Tibial nerve (tissue), 4 donors: ENCODE measurements around the gene CDKN2A. TPM values are rescaled to one million over a fixed set of nuclear protein-coding genes. Genes with fewer than 3 reads are reported as not detected.

ENCODE experiments used
- DNase-seq, 2 donors: peaks; one replicate each; pipeline ENCODE4 v3.0.0-alpha.2; 2019; ENCODE audit warnings: low spot score in 2 of 2
- H3K27ac ChIP-seq, 4 donors: fragments of 200-600 bp; sonication (generic) in 3 of 4; one replicate each; pipeline ENCODE4 v1.5.1; 2017 to 2019; ENCODE audit warnings: mild to moderate bottlenecking in 1 of 4
- H3K27me3 ChIP-seq, 2 donors: fragments of 200-600 bp; sonication (generic) in 1 of 2; one replicate each; pipeline versions ENCODE4 v1.5.1 to v1.6.0; 2017 to 2019
- H3K36me3 ChIP-seq, 3 donors: fragments of 200-600 bp; sonication (generic); one replicate each; pipeline ENCODE4 v1.5.1; 2018 to 2019
- H3K4me1 ChIP-seq, 4 donors: fragments of 200-600 bp; sonication (generic) in 3 of 4; one replicate each; pipeline ENCODE4 v1.5.1; 2017 to 2019
- H3K4me3 ChIP-seq, 4 donors: fragments of 200-600 bp; sonication (generic) in 3 of 4; one replicate each; pipeline ENCODE4 v1.5.1; 2017 to 2019; ENCODE audit warnings: mild to moderate bottlenecking in 1 of 4, moderate library complexity in 1 of 4
- H3K9me3 ChIP-seq, 4 donors: fragments of 200-600 bp; sonication (generic) in 3 of 4; one replicate each; pipeline ENCODE4 v1.5.1; 2017 to 2019
- CTCF ChIP-seq, 5 experiments: fragments of 200-600 bp in 3 of 5; fragments of 450-650 bp in 2 of 5; sonication (generic) in 3 of 5; IDR thresholded peaks; one replicate each; pipeline ENCODE4 v1.5.1; 2016 to 2019; ENCODE audit warnings: antibody characterized with exemption in 5 of 5, mild to moderate bottlenecking in 3 of 5, moderate library complexity in 2 of 5
- EP300 ChIP-seq, 2 donors: sonication (generic); formaldehyde crosslinking; IDR thresholded peaks; one replicate each; pipeline ENCODE4 v1.6.1; 2017; ENCODE audit warnings: antibody characterized with exemption in 2 of 2, mild to moderate bottlenecking in 1 of 2
- POLR2A ChIP-seq, 2 donors: fragments of 450-650 bp; IDR thresholded peaks; one replicate each; pipeline ENCODE4 v1.6.1; 2017; ENCODE audit warnings: antibody characterized with exemption in 2 of 2, mild to moderate bottlenecking in 2 of 2, moderate library complexity in 2 of 2
- WGBS, 2 donors: methylation state at CpG; one replicate each; pipeline ENCODE4 v1.1.5; 2018; 5-methylcytosine and 5-hydroxymethylcytosine counted together
- total RNA-seq, 4 donors: library from RNA; depleted of rRNA; stranded (reverse); fragments of >200 nt; gene quantifications; one replicate each; pipeline ENCODE4 v1.1.0, GENCODE V29; 2016

The CDKN2A gene
- total RNA-seq, 4 donors from 2014 or later: 1.7 to 11.6 (median 2.4) TPM

- WGBS, 2 donors: 71 to 94% methylated on average over 8 of the region's 8 CpGs
- Histone ChIP-seq H3K9me3 (no peaks in the 10 kb centered on the region), H3K27ac (no peak overlapping the region)
Measured at GRCh38 chr9:22033012-22033630, 38.9 kb upstream of the CDKN2A start.

DNA sequence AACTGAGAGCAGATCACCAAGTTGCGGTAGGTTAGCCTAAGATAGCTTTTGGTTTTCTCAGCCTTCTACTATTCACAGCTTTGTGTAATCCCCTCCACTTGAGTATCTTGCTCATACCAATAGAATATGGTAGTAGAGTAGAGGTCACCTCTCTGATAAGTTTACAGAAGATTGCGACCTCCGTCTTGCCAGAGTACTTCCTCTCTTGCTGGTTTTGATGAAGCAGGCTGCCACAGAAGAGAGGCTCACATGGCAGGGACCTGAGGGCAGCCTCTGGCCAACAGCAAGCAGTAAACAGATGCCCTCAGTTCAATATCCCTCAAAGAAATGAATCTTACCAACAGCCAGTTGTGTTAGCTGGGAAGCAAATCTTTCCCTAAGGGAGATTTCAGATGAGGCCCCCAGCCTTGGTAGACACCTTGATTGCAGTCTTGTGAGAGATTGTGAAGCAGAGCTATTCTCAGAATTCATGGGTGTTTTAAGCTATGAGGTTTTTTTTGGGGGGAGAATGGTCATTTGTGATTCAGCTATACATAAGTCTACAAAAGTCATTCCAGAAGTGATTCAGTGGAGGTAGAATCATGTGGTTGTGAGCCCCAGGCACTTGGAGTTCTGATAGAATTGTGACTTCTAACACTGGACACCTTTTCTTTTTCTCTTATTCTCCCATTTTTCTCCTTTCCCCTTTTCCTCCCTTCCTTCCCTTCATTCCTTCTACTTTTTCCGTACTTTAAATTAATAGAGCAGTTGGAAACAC, 37.6 kb upstream of the CDKN2A start:
- Histone ChIP-seq H3K4me3 (no peak overlapping the region), H3K4me1 (no peaks in the 10 kb centered on the region), H3K36me3 (no peaks in the 10 kb centered on the region), H3K27me3 (no peaks in the 10 kb centered on the region), H3K9me3 (no peaks in the 10 kb centered on the region), H3K27ac (no peak overlapping the region)
- no peak for DNase-seq
- 80 to 82% methylated on average over 4 of the region's 4 CpGs for WGBS, 2 donors
- no peak for TF ChIP-seq EP300 (IDR thresholded peaks at IDR 0.05)
- no peak for TF ChIP-seq POLR2A (IDR thresholded peaks at IDR 0.05)
- TF ChIP-seq CTCF (IDR thresholded peaks at IDR 0.05): no peak

More at GRCh38 chr9:22033012-22033630, 38.9 kb upstream of the CDKN2A start:
- no peak for DNase-seq
- H3K4me3 ChIP-seq: no peak overlapping the region
- no peaks in the 10 kb centered on the region for H3K36me3 ChIP-seq
- no peaks in the 10 kb centered on the region for H3K27me3 ChIP-seq
- TF ChIP-seq EP300 (IDR thresholded peaks at IDR 0.05): no peak
- peaks cover 0 to 11% (median under 1%) of the 10 kb centered on the region in 4 donors for H3K4me1 ChIP-seq

DNA sequence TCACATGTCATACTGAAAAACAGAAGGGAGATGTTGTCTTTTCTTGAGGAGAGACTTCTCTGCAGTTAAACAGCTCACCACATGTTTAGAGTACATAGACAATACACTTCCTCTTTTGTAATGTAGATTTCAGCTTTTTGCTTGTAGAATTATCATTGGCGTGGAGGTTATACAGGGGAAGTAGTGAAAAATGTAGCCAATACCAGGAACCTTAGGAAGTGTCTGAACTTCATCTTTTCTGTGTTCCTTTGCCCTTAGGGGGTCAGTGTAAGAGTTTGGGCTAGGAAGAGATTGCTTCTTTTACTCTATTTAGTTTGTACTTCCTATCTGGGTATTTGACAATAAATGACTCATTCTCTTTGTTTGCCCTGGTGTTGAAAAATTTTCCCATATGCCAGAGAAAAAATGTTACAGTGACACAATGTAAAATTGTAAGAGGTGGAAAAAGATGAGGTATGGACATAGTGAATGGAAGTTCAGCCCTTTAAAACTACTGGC, 36.0 kb upstream of the CDKN2A start:
- Histone ChIP-seq H3K4me3 (no peak overlapping the region), H3K9me3 (no peaks in the 10 kb centered on the region), H3K27ac (no peak overlapping the region), H3K27me3 (no peaks in the 10 kb centered on the region), H3K4me1 (no peaks in the 10 kb centered on the region), H3K36me3 (no peaks in the 10 kb centered on the region)
- TF ChIP-seq POLR2A (IDR thresholded peaks at IDR 0.05) (no peak), EP300 (IDR thresholded peaks at IDR 0.05) (peak in 1 of 2 donors; percentile 72), CTCF (IDR thresholded peaks at IDR 0.05) (no peak)
- 33% methylated on average over 1 of the region's 1 CpG for WGBS, 2 donors
- no peak for DNase-seq

DNA sequence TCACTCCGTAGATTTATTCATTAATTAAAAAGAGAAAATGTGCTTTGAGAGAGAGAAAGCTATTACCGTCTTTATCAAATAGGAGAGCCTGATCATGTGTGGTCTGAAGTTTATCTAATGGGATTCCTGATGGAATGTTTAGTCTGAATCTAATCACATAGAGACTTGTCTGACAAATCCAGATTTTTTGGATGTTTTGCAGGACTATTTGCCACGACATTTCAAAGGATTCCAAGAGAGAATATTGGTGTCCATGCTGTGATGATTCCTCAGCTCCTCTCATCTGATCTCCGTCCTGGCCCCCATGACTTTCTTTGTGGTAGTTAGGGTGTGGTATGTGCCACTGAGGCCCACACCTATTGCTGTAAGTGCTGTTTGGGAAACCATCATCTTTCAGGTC, 35.0 kb upstream of the CDKN2A start:
- H3K4me3 ChIP-seq: no peak overlapping the region
- no peak for TF ChIP-seq EP300 (IDR thresholded peaks at IDR 0.05)
- no peak for TF ChIP-seq CTCF (IDR thresholded peaks at IDR 0.05)
- TF ChIP-seq POLR2A (IDR thresholded peaks at IDR 0.05): no peak
- DNase-seq: no peak
- H3K27me3 ChIP-seq: no peaks in the 10 kb centered on the region
- 78 to 82% methylated on average over 4 of the region's 4 CpGs for WGBS, 2 donors
- H3K9me3 ChIP-seq: no peaks in the 10 kb centered on the region
- H3K27ac ChIP-seq: no peak overlapping the region
- no peaks in the 10 kb centered on the region for H3K4me1 ChIP-seq
- no peaks in the 10 kb centered on the region for H3K36me3 ChIP-seq

DNA sequence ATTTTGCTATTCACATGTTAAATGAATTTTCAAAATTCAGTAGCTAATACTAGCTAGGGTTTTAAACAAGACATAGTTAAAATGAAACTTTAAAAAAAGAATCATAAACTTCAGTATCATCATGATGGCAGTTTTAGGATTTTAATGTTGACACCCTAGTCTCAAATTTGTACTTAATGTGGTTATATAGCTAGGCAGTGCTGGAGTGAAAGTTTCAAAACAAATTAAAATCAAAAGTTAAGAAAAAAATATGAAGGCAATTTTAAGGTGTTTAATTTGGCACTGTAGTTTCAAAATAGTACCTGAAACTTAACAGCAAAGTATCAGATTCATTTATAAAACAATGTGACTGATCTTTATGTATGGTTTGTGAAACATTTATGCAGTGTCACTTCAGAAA, 34.2 kb upstream of the CDKN2A start:
- DNase-seq: no peak
- no peaks in the 10 kb centered on the region for H3K27me3 ChIP-seq
- H3K36me3 ChIP-seq: no peaks in the 10 kb centered on the region
- no peak overlapping the region for H3K4me3 ChIP-seq
- H3K4me1 ChIP-seq: no peaks in the 10 kb centered on the region
- TF ChIP-seq CTCF (IDR thresholded peaks at IDR 0.05) (no peak), POLR2A (IDR thresholded peaks at IDR 0.05) (no peak), EP300 (IDR thresholded peaks at IDR 0.05) (no peak)
- H3K27ac ChIP-seq: no peak overlapping the region
- H3K9me3 ChIP-seq: no peaks in the 10 kb centered on the region
